C4-2B (cell line): Measurements from ENCODE around the gene FOLR2.

Experiments used
- ZFX ChIP-seq: fragments of 450-650 bp; IDR thresholded peaks from 2 replicates; pipeline ENCODE4 v1.6.1; 2017
- TF ChIP-seq, protein P1 (sequence below): fragments of 450-650 bp; conservative IDR thresholded peaks from 2 replicates; pipeline ENCODE4 v1.5.1; 2017; ENCODE audit warnings: mild to moderate bottlenecking

DNA sequence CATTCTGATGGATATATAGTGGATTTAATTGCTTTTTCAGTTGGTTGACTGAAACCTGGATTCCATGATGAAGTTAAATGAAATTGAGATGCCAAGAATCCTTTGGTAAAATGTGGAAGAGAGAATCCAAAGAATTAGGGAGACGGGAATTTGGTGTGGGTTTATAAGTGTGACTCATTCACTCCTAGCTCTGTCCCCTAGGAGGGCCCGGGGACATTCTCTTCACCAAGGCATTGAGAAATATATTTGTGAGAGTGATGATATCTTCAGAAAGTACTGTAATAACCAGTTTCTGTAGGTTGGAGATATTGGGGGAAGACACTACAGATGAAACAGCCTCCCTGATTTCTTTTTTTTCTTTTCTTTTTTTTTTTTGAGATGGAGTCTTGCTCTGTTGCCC lies 41.0 kb downstream of the FOLR2 start:
- TF ChIP-seq, protein P1, sequence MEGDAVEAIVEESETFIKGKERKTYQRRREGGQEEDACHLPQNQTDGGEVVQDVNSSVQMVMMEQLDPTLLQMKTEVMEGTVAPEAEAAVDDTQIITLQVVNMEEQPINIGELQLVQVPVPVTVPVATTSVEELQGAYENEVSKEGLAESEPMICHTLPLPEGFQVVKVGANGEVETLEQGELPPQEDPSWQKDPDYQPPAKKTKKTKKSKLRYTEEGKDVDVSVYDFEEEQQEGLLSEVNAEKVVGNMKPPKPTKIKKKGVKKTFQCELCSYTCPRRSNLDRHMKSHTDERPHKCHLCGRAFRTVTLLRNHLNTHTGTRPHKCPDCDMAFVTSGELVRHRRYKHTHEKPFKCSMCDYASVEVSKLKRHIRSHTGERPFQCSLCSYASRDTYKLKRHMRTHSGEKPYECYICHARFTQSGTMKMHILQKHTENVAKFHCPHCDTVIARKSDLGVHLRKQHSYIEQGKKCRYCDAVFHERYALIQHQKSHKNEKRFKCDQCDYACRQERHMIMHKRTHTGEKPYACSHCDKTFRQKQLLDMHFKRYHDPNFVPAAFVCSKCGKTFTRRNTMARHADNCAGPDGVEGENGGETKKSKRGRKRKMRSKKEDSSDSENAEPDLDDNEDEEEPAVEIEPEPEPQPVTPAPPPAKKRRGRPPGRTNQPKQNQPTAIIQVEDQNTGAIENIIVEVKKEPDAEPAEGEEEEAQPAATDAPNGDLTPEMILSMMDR = no peak
- no peak for TF ChIP-seq ZFX
